ENCODE measurements around the gene CD58. TPM values are rescaled to one million over a fixed set of nuclear protein-coding genes. Genes with fewer than 3 reads are reported as not detected.
"Not testable (repeated sequence)": the region's sequence is repeated elsewhere in the genome, so short reads cannot be mapped to it uniquely, and the experiment has no call there.

CD58 gene
- total and polyA plus RNA-seq, 9 donors: 5.2 to 14.4 (median 6.8) TPM

DNA sequence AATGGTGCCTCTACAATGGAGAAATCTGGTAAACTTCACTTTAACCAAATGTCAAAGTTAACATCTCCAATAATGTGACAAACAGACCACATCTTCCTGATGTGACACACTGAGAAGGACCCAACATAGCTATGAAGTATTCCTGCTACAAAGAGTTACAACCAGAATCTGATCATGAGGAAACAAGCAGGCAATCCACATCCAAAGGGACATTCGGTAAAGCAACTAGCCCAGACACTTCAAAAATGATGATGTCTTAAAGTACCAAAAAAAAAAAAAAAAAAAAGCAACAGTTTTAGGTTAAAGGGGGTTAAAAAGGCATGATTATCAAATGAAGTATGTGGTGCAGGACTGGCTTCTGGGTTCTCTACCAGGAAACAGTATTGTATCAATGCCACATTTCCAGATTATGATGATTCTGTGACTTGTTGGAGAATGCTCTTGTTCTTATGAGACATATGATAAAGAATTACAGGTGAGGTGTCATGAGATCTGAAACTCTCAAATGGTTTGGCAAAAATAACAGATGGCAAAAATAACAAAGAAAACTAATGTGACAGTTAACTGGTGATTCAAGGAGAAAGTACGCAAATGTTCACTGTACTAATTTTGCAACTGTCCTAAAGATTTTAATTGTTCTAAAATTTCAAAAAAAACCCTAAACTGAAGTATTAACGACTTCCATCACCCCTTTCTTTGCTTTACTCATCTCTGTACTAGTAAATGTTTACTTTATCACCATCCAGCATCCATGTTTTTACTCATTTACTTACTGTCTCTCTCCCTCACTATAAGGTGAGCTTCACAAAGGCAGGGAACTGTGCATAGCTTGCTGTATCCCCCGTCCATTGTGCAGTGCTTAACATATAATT, 2.8 kb downstream of the CD58 start:
- H3K9me3 ChIP-seq: no peaks in the 10 kb centered on the region
- WGBS, 3 donors: 62 to 77% (median 74%) methylated on average over 4 of the region's 4 CpGs
- no peak for DNase-seq
- no peak overlapping the region for H3K4me3 ChIP-seq
- no peaks in the 10 kb centered on the region for H3K36me3 ChIP-seq
- H3K27ac ChIP-seq: no peak overlapping the region
- TF ChIP-seq EP300 (IDR thresholded peaks at IDR 0.05): no peak
- TF ChIP-seq, protein P1, sequence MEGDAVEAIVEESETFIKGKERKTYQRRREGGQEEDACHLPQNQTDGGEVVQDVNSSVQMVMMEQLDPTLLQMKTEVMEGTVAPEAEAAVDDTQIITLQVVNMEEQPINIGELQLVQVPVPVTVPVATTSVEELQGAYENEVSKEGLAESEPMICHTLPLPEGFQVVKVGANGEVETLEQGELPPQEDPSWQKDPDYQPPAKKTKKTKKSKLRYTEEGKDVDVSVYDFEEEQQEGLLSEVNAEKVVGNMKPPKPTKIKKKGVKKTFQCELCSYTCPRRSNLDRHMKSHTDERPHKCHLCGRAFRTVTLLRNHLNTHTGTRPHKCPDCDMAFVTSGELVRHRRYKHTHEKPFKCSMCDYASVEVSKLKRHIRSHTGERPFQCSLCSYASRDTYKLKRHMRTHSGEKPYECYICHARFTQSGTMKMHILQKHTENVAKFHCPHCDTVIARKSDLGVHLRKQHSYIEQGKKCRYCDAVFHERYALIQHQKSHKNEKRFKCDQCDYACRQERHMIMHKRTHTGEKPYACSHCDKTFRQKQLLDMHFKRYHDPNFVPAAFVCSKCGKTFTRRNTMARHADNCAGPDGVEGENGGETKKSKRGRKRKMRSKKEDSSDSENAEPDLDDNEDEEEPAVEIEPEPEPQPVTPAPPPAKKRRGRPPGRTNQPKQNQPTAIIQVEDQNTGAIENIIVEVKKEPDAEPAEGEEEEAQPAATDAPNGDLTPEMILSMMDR (IDR thresholded peaks at IDR 0.05): no peak
- no peak for TF ChIP-seq POLR2A (IDR thresholded peaks at IDR 0.05)
- H3K4me1 ChIP-seq (ENCODE audit: insufficient read depth): no peaks in the 10 kb centered on the region
- H3K27me3 ChIP-seq: no peaks in the 10 kb centered on the region
- intact Hi-C loops (cut with DNase I): no loop called here

DNA sequence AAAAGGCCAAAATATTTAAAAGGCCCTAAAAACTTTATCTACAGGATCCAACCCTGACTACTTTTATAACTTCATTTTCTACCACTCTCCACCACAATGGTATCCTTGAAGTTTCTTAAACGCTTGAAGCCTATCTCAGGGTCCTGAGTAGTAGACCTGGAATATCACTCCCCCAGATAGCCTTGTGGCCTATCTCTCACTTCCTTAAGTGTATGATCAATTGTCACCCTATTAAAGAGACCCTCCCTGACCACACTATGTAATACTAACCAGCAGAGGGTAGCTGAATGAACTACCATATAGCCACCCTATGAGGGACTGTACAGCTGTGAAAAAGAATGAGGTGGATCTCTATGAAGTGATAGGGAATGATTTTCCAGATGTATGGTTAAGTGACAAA, 5.6 kb downstream of the CD58 start:
- H3K9me3 ChIP-seq: no peaks in the 10 kb centered on the region
- no peak overlapping the region for H3K4me3 ChIP-seq
- H3K36me3 ChIP-seq: no peaks in the 10 kb centered on the region
- 62 to 78% (median 68%) methylated on average over 1 of the region's 1 CpG for WGBS, 3 donors
- no peaks in the 10 kb centered on the region for H3K27me3 ChIP-seq
- H3K27ac ChIP-seq: no peak overlapping the region
- no peak for TF ChIP-seq EP300 (IDR thresholded peaks at IDR 0.05)
- no peak for TF ChIP-seq POLR2A (IDR thresholded peaks at IDR 0.05)
- TF ChIP-seq, protein P1 (IDR thresholded peaks at IDR 0.05): no peak
- no peaks in the 10 kb centered on the region for H3K4me1 ChIP-seq (ENCODE audit: insufficient read depth)
- intact Hi-C loops (cut with DNase I): no loop called here
- no peak for DNase-seq

DNA sequence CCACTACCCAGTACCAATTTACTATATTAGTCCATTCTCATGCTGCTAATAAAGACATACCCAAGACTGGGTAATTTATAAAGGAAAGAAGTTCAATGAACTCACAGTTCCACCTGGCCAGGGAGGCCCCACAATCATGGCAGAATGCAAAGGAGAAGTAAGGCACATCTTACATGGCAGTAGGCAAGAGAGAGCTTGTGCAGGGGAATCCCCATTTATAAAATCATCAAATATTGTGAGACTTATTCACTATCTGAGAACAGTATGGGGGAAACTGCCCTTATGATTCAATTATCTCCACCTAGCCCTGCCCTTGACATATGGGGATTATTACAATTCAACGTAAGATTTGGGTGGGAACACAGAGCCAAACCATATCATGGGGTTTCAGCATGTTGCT, 6.4 kb downstream of the CD58 start:
- no peaks in the 10 kb centered on the region for H3K36me3 ChIP-seq
- no peak overlapping the region for H3K27ac ChIP-seq
- intact Hi-C loops (cut with DNase I): no loop called here
- H3K9me3 ChIP-seq: no peaks in the 10 kb centered on the region
- H3K4me1 ChIP-seq (ENCODE audit: insufficient read depth): no peaks in the 10 kb centered on the region
- 86 to 97% (median 95%) methylated on average over 1 of the region's 1 CpG for WGBS, 3 donors
- H3K27me3 ChIP-seq: no peaks in the 10 kb centered on the region
- no peak for DNase-seq
- no peak overlapping the region for H3K4me3 ChIP-seq
- TF ChIP-seq POLR2A (IDR thresholded peaks at IDR 0.05) (no peak), EP300 (IDR thresholded peaks at IDR 0.05) (no peak)
- TF ChIP-seq, protein P1 (IDR thresholded peaks at IDR 0.05): no peak

GRCh38 chr1:116562465-116562864, 8.4 kb downstream of the CD58 start:
- DNase-seq; intact Hi-C loops (cut with DNase I); H3K4me1 ChIP-seq (ENCODE audit: insufficient read depth); H3K36me3 ChIP-seq; H3K4me3 ChIP-seq; H3K9me3 ChIP-seq; H3K27ac ChIP-seq; H3K27me3 ChIP-seq: not testable (repeated sequence)
- WGBS, 3 donors: 95 to 97% (median 95%) methylated on average over 4 of the region's 4 CpGs

DNA sequence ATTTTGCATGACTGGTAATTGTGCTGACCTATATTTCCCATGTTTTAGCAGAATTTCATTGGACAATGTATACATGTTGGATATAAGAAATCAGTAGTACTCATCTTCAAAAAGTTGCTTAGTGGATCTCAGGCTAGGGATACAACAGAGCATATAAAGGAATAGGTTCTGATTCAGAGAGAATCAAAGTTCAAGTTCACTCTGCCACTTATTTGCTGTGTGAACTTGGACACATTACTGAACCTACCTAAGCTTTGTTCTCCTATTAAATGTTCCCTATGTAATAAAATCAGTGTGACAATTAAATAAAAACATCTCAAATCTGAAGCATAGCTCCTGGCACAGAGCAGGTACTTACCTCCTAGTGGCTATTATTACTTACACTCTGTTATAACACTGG, 9.3 kb downstream of the CD58 start:
- H3K27ac ChIP-seq: no peak overlapping the region
- H3K9me3 ChIP-seq: no peaks in the 10 kb centered on the region
- no peaks in the 10 kb centered on the region for H3K36me3 ChIP-seq
- no peaks in the 10 kb centered on the region for H3K4me1 ChIP-seq (ENCODE audit: insufficient read depth)
- intact Hi-C loops (cut with DNase I): no loop called here
- TF ChIP-seq, protein P1 (IDR thresholded peaks at IDR 0.05): no peak
- TF ChIP-seq EP300 (IDR thresholded peaks at IDR 0.05) (no peak), POLR2A (IDR thresholded peaks at IDR 0.05) (no peak)
- no peak overlapping the region for H3K4me3 ChIP-seq
- no peak for DNase-seq
- H3K27me3 ChIP-seq: no peaks in the 10 kb centered on the region

Data from ovary (tissue), 9 donors.